ENCODE data around the gene CREB3L4.

The CREB3L4 gene

GRCh38 chr1:153954826-153955225 lies 12.9 kb upstream of the CREB3L4 start:
- H2BK5ac ChIP-seq (ENCODE audit: low read length), result no peak overlapping the region

DNA sequence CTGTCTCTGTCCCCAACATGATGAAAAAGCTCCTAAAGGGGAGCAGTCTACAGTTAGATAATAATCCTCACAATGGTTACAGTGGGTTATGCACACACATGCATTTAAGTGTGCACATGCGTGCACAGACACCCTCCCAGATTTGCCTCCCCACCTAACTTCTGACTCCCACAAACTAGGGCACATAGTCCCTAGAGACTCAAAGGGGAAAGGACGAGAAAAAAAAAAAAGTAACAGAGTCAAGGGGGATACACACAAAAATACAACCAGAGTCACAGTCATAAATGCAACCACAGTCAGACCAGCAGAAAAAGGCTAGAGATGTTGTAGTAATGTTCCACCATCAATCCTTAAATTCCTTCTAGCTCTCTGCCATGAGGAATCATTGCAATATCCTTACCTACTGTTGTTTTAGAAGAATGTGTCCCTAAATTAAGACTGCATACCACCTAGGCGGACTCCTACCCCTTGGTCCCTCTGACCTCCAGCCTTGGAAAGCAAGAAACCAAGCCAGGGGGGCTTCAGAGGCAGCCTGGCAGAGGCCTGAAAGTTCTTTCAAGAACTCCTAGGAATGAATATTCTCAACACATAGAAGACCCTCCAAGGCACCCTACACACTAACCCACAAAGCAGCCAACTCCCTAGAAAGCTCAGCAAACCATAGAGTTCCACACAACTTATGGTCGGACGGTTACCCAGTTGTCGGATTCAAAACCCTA lies 10.5 kb upstream of the CREB3L4 start:
- Histone ChIP-seq H3K79me2 (ENCODE audit: control insufficient read depth, insufficient read depth, low read length) (peaks cover 58% of the 10 kb centered on the region), H3K27ac (ENCODE audit: low read depth, low read length) (no peak overlapping the region), H3K27me3 (ENCODE audit: insufficient read depth, low read length, poor library complexity) (no peaks in the 10 kb centered on the region), H4K8ac (ENCODE audit: low read depth, low read length) (no peak overlapping the region), H4K5ac (ENCODE audit: low read length) (no peak overlapping the region), H3K9ac (ENCODE audit: low read length) (peak overlapping the region; percentile 88), H2BK120ac (ENCODE audit: low read depth, low read length) (no peak overlapping the region), H3K4me1 (ENCODE audit: control insufficient read depth, low read depth, low read length) (peaks cover 9% of the 10 kb centered on the region), H2BK5ac (ENCODE audit: low read length) (no peak overlapping the region), H3K4ac (ENCODE audit: low read depth, low read length) (no peak overlapping the region), H3K79me1 (ENCODE audit: low read length) (peaks cover 39% of the 10 kb centered on the region), H2AK5ac (ENCODE audit: low read length) (no peak overlapping the region), H3K56ac (ENCODE audit: low read length) (peak overlapping the region; percentile 96), H3K4me2 (ENCODE audit: low read length) (peak overlapping the region; percentile 90), H3K4me3 (ENCODE audit: low read length) (peak overlapping the region; percentile 95), H3K18ac (ENCODE audit: low read length) (no peak overlapping the region), H3K36me3 (ENCODE audit: control insufficient read depth, insufficient read depth, low read length) (peaks cover 12% of the 10 kb centered on the region), H3K23ac (ENCODE audit: low read length) (peak overlapping the region; percentile 7), H2BK15ac (replicated peaks; ENCODE audit: low read depth) (no peak overlapping the region)
- no peak for DNase-seq
- WGBS (ENCODE audit: extremely low coverage, insufficient coverage, low lambda C conversion rate), result no CpG with 5 or more reads among the region's 6 CpGs

More at GRCh38 chr1:153954826-153955225, 12.9 kb upstream of the CREB3L4 start:
- no CpG with 5 or more reads among the region's 10 CpGs for WGBS (ENCODE audit: extremely low coverage, insufficient coverage, low lambda C conversion rate)
- Histone ChIP-seq H3K23ac (ENCODE audit: low read length) (no peak overlapping the region), H3K4ac (ENCODE audit: low read depth, low read length) (no peak overlapping the region), H3K4me2 (ENCODE audit: low read length) (no peak overlapping the region), H3K36me3 (ENCODE audit: control insufficient read depth, insufficient read depth, low read length) (peaks cover 11% of the 10 kb centered on the region), H4K5ac (ENCODE audit: low read length) (no peak overlapping the region), H2AK5ac (ENCODE audit: low read length) (no peak overlapping the region), H3K4me1 (ENCODE audit: control insufficient read depth, low read depth, low read length) (peaks cover 6% of the 10 kb centered on the region), H2BK120ac (ENCODE audit: low read depth, low read length) (no peak overlapping the region), H3K79me2 (ENCODE audit: control insufficient read depth, insufficient read depth, low read length) (peaks cover 41% of the 10 kb centered on the region), H3K27me3 (ENCODE audit: insufficient read depth, low read length, poor library complexity) (no peaks in the 10 kb centered on the region), H3K56ac (ENCODE audit: low read length) (no peak overlapping the region), H3K18ac (ENCODE audit: low read length) (no peak overlapping the region), H2BK15ac (replicated peaks; ENCODE audit: low read depth) (no peak overlapping the region), H3K27ac (ENCODE audit: low read depth, low read length) (no peak overlapping the region), H3K4me3 (ENCODE audit: low read length) (no peak overlapping the region), H4K8ac (ENCODE audit: low read depth, low read length) (no peak overlapping the region), H3K79me1 (ENCODE audit: low read length) (peaks cover 33% of the 10 kb centered on the region), H3K9ac (ENCODE audit: low read length) (no peak overlapping the region)
- DNase-seq, result no peak

DNA sequence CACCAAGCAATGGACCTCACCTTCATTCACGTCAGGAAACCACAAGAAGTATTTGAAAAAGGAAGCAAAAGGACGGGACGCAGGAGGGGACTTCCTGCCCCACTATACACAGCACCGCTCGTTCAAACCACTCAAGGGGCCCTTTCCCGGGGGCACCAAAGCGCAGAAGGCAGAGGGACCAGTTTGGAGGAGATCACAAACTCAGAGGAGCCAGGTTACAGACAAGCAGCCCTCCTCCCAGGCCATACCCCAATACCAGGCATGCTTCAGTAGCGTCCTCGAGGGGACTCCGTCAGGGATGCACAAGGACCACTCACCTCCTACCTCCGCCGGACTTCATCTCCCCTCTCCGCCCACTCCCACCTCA lies 10.0 kb upstream of the CREB3L4 start:
- Histone ChIP-seq H4K8ac (ENCODE audit: low read depth, low read length) (no peak overlapping the region), H2BK120ac (ENCODE audit: low read depth, low read length) (no peak overlapping the region), H3K27ac (ENCODE audit: low read depth, low read length) (peak overlapping the region; percentile 80), H3K79me2 (ENCODE audit: control insufficient read depth, insufficient read depth, low read length) (peaks cover 64% of the 10 kb centered on the region), H3K36me3 (ENCODE audit: control insufficient read depth, insufficient read depth, low read length) (peaks cover 8% of the 10 kb centered on the region), H3K56ac (ENCODE audit: low read length) (peak overlapping the region; percentile 96), H3K4ac (ENCODE audit: low read depth, low read length) (no peak overlapping the region), H2BK5ac (ENCODE audit: low read length) (no peak overlapping the region), H3K9ac (ENCODE audit: low read length) (peak overlapping the region; percentile 88), H3K23ac (ENCODE audit: low read length) (peak overlapping the region; percentile 7), H3K27me3 (ENCODE audit: insufficient read depth, low read length, poor library complexity) (no peaks in the 10 kb centered on the region), H3K79me1 (ENCODE audit: low read length) (peaks cover 38% of the 10 kb centered on the region), H3K4me2 (ENCODE audit: low read length) (peak overlapping the region; percentile 90), H2BK15ac (replicated peaks; ENCODE audit: low read depth) (no peak overlapping the region), H3K4me1 (ENCODE audit: control insufficient read depth, low read depth, low read length) (peaks cover 9% of the 10 kb centered on the region), H3K18ac (ENCODE audit: low read length) (no peak overlapping the region), H2AK5ac (ENCODE audit: low read length) (no peak overlapping the region), H3K4me3 (ENCODE audit: low read length) (peak overlapping the region; percentile 95), H4K5ac (ENCODE audit: low read length) (no peak overlapping the region)
- no CpG with 5 or more reads among the region's 13 CpGs for WGBS (ENCODE audit: extremely low coverage, insufficient coverage, low lambda C conversion rate)
- DNase-seq, result peak; percentile 42

DNA sequence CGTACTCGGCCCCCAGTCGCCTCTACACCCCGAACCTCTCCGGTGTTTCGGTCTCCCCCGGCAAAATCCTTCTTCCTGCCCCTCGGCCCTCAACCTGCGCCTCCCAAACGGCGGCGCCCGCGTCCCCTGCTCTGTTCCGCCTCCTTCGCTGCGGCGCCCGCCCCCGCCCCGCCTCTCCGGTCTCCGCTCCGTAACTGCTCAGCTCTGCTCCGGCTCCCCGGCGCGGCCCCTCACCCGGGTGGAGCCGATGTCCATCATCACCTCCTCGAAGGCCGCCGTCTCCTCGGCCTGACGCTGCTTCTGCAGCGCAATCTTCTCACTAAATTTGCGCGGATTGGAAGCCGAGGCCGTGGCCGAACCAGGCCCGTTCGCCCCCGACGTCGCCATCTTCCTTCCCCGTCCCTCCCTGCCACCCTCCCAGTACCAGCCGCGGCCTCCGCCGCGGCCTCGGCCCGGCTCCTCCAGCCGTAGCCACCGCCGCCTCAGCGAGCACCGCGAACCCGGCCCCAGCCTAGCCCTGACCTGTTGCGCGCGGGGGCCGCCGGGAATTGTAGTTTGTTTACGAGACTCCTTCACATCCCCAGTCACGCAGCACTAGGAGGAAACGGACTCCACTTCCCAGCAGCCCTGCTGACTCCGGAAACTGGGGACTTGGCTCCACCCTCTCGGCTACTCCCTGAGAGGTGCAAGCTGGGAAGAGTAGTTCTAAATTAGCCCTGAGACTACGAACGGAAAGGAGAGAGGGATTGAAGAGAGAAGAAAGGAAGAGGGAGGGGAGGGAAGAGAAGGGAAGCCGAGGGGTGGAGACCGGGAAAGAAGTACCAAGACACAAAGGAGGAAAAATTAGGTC lies 9.4 kb upstream of the CREB3L4 start, which contains the start of gene CRTC2:
Gene CRTC2, minus strand, starts transcription at position 502 of the 850 bp plus-strand sequence. Its CDS starts 115 bp downstream, at position 387.
- Histone ChIP-seq H3K36me3 (ENCODE audit: control insufficient read depth, insufficient read depth, low read length) (peaks cover 8% of the 10 kb centered on the region), H3K23ac (ENCODE audit: low read length) (peak within 1 kb of the TSS; percentile 7), H3K79me2 (ENCODE audit: control insufficient read depth, insufficient read depth, low read length) (peaks cover 68% of the 10 kb centered on the region), H3K27me3 (ENCODE audit: insufficient read depth, low read length, poor library complexity) (no peaks in the 10 kb centered on the region), H3K27ac (ENCODE audit: low read depth, low read length) (peak within 1 kb of the TSS; percentile 80), H3K56ac (ENCODE audit: low read length) (peak within 1 kb of the TSS; percentile 96), H3K4me1 (ENCODE audit: control insufficient read depth, low read depth, low read length) (peaks cover 9% of the 10 kb centered on the region), H4K8ac (ENCODE audit: low read depth, low read length) (no peak within 1 kb of the TSS), H3K4me2 (ENCODE audit: low read length) (peak within 1 kb of the TSS; percentile 90), H3K9ac (ENCODE audit: low read length) (peak within 1 kb of the TSS; percentile 88), H3K4ac (ENCODE audit: low read depth, low read length) (peak within 1 kb of the TSS; percentile 44), H3K4me3 (ENCODE audit: low read length) (peak within 1 kb of the TSS; percentile 95), H4K5ac (ENCODE audit: low read length) (no peak within 1 kb of the TSS), H2BK120ac (ENCODE audit: low read depth, low read length) (no peak within 1 kb of the TSS), H2AK5ac (ENCODE audit: low read length) (no peak within 1 kb of the TSS), H2BK5ac (ENCODE audit: low read length) (no peak within 1 kb of the TSS), H3K18ac (ENCODE audit: low read length) (peak within 1 kb of the TSS; percentile 64), H2BK15ac (replicated peaks; ENCODE audit: low read depth) (no peak within 1 kb of the TSS), H3K79me1 (ENCODE audit: low read length) (peaks cover 38% of the 10 kb centered on the region)
- peak; percentile 100 for DNase-seq
- WGBS (ENCODE audit: extremely low coverage, insufficient coverage, low lambda C conversion rate), result no CpG with 5 or more reads among the region's 75 CpGs

- H3K27ac ChIP-seq (ENCODE audit: low read depth, low read length), result no peak overlapping the region
These were observed 8.8 kb upstream of the CREB3L4 start for GRCh38 chr1:153958961-153959260.

More at GRCh38 chr1:153958961-153959260, 8.8 kb upstream of the CREB3L4 start:
- Histone ChIP-seq H3K23ac (ENCODE audit: low read length) (no peak overlapping the region), H3K18ac (ENCODE audit: low read length) (no peak overlapping the region), H4K5ac (ENCODE audit: low read length) (no peak overlapping the region), H3K36me3 (ENCODE audit: control insufficient read depth, insufficient read depth, low read length) (peaks cover 7% of the 10 kb centered on the region), H2AK5ac (ENCODE audit: low read length) (no peak overlapping the region), H3K79me1 (ENCODE audit: low read length) (peaks cover 32% of the 10 kb centered on the region), H2BK15ac (replicated peaks; ENCODE audit: low read depth) (no peak overlapping the region), H3K4me3 (ENCODE audit: low read length) (no peak overlapping the region), H3K4me2 (ENCODE audit: low read length) (no peak overlapping the region), H3K4ac (ENCODE audit: low read depth, low read length) (no peak overlapping the region), H2BK120ac (ENCODE audit: low read depth, low read length) (no peak overlapping the region), H3K4me1 (ENCODE audit: control insufficient read depth, low read depth, low read length) (peaks cover 9% of the 10 kb centered on the region), H3K56ac (ENCODE audit: low read length) (no peak overlapping the region), H3K79me2 (ENCODE audit: control insufficient read depth, insufficient read depth, low read length) (peaks cover 65% of the 10 kb centered on the region), H3K9ac (ENCODE audit: low read length) (no peak overlapping the region), H2BK5ac (ENCODE audit: low read length) (no peak overlapping the region), H4K8ac (ENCODE audit: low read depth, low read length) (no peak overlapping the region), H3K27me3 (ENCODE audit: insufficient read depth, low read length, poor library complexity) (no peaks in the 10 kb centered on the region)
- no CpG with 5 or more reads among the region's 4 CpGs for WGBS (ENCODE audit: extremely low coverage, insufficient coverage, low lambda C conversion rate)
- DNase-seq, result no peak

Data from mesendoderm (in vitro differentiated cells).